ENCODE measurements around the gene FGD6. TPM values are rescaled to one million over a fixed set of nuclear protein-coding genes. Genes with fewer than 3 reads are reported as not detected.

FGD6 gene
- total RNA-seq, 2 donors from 2014 or later, result 15.8 to 19.1 TPM

DNA sequence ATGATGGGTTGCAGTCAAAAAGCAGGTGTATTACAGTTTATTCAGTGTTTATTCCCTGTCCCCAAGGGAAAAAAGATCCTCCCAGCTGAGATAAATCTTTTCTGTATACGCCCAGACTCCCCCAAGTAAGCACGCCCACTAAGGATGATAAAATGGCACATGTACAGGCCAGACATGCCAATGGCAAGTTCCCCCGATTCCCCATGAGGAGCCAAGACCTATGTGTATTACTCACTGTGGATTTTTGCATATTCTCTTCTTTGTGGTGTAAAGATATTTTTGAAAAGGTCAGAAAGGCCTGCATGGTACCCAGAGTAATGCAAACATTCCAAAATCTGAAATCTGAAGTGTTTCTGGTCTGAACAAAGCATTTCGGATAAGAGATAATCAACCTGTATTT, 166.0 kb downstream of the FGD6 start:
- Histone ChIP-seq H3K27ac (no peak overlapping the region), H3K27me3 (no peaks in the 10 kb centered on the region), H3K9me3 (no peaks in the 10 kb centered on the region), H3K4me1 (no peaks in the 10 kb centered on the region), H3K36me3 (replicated peaks in 1 of 2; ENCODE audit: insufficient read depth in 1 of 2, low read depth in 2 of 2) (peaks cover 4 to 17% of the 10 kb centered on the region in 2 donors), H3K4me3 (no peak overlapping the region)
- 91 to 95% methylated on average over 4 of the region's 4 CpGs for WGBS, 2 donors
- no peak for TF ChIP-seq POLR2A (IDR thresholded peaks at IDR 0.05)
- TF ChIP-seq, protein P1, sequence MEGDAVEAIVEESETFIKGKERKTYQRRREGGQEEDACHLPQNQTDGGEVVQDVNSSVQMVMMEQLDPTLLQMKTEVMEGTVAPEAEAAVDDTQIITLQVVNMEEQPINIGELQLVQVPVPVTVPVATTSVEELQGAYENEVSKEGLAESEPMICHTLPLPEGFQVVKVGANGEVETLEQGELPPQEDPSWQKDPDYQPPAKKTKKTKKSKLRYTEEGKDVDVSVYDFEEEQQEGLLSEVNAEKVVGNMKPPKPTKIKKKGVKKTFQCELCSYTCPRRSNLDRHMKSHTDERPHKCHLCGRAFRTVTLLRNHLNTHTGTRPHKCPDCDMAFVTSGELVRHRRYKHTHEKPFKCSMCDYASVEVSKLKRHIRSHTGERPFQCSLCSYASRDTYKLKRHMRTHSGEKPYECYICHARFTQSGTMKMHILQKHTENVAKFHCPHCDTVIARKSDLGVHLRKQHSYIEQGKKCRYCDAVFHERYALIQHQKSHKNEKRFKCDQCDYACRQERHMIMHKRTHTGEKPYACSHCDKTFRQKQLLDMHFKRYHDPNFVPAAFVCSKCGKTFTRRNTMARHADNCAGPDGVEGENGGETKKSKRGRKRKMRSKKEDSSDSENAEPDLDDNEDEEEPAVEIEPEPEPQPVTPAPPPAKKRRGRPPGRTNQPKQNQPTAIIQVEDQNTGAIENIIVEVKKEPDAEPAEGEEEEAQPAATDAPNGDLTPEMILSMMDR (IDR thresholded peaks at IDR 0.05), result no peak
- no peak for ATAC-seq
- intact Hi-C loops (cut with DNase I), result no loop called here
- no peak for DNase-seq

- H3K4me1 ChIP-seq, result no peaks in the 10 kb centered on the region
- H3K27me3 ChIP-seq, result no peaks in the 10 kb centered on the region
- intact Hi-C loops (cut with DNase I), result no loop called here
- 90 to 95% methylated on average over 2 of the region's 2 CpGs for WGBS, 2 donors
- DNase-seq (no peak), ATAC-seq (no peak)
- H3K4me3 ChIP-seq, result no peak overlapping the region
- H3K27ac ChIP-seq, result no peak overlapping the region
- peaks cover 0 to 7% of the 10 kb centered on the region in 2 donors for H3K36me3 ChIP-seq (replicated peaks in 1 of 2; ENCODE audit: insufficient read depth in 1 of 2, low read depth in 2 of 2)
- TF ChIP-seq, protein P1 (IDR thresholded peaks at IDR 0.05), result no peak
- TF ChIP-seq POLR2A (IDR thresholded peaks at IDR 0.05), result no peak
- no peaks in the 10 kb centered on the region for H3K9me3 ChIP-seq
Observed at GRCh38 chr12:95037906-95038305, 179.4 kb downstream of the FGD6 start.

DNA sequence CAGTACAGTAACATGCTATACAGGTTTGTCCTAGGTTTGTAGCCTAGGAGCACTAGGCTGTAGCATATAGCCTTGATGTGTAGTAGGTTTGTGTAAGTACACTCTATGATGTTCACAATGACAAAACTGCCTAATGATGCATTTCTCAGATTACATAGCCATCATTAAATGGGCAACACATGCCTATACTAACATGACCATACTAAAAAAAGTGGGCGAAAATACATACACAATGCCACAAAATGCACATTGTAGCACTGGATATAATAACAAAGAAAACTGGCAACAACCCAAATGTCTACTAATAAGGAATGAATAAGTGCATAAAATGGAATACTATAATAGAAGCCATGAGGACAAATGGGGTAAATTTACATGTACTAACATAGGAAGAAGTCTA, 182.5 kb downstream of the FGD6 start:
- Histone ChIP-seq H3K9me3 (no peaks in the 10 kb centered on the region), H3K4me1 (no peaks in the 10 kb centered on the region), H3K4me3 (no peak overlapping the region), H3K27ac (no peak overlapping the region), H3K27me3 (no peaks in the 10 kb centered on the region), H3K36me3 (replicated peaks in 1 of 2; ENCODE audit: insufficient read depth in 1 of 2, low read depth in 2 of 2) (peaks cover 0 to 7% of the 10 kb centered on the region in 2 donors)
- WGBS, 2 donors, result 95% methylated on average over 1 of the region's 1 CpG
- ATAC-seq (no peak), DNase-seq (no peak)
- TF ChIP-seq, protein P1 (IDR thresholded peaks at IDR 0.05), result no peak
- TF ChIP-seq POLR2A (IDR thresholded peaks at IDR 0.05), result no peak
- intact Hi-C loops (cut with DNase I), result no loop called here

Other genes starting within 250 kb of the FGD6 start
- gene NDUFA12, start 213.8 kb downstream of the FGD6 start, total RNA-seq, result 10 to 100 TPM; 21.4 to 41.0 TPM
- gene NR2C1, start 143.8 kb downstream of the FGD6 start, total RNA-seq, result 10 to 100 TPM; 16.2 to 28.8 TPM
- 10 to 100 TPM; 50.8 to 56.4 TPM for gene VEZT, start 340 bp upstream of the FGD6 start, total RNA-seq

All from body of pancreas (tissue), 4 donors.